Nephron progenitor cell (in vitro differentiated cells): Measurements from ENCODE around the gene NELFB.

Experiments
- DNase-seq: peaks from one replicate; pipeline ENCODE4 v3.0.0; 2021
- H3K27ac Mint-ChIP-seq: 2 replicates; pipeline ENCODE4 v1.8.0; 2021; ENCODE audit warnings: mild to moderate bottlenecking, moderate library complexity, mixed read lengths
- H3K27me3 Mint-ChIP-seq: 2 replicates; pipeline ENCODE4 v1.8.0; 2021; ENCODE audit warnings: mild to moderate bottlenecking, low read depth, mixed read lengths; ENCODE audit not compliant: poor library complexity
- H3K36me3 Mint-ChIP-seq: 2 replicates; pipeline ENCODE4 v1.8.0; 2021; ENCODE audit warnings: low read depth, mixed read lengths
- H3K4me1 Mint-ChIP-seq: 2 replicates; pipeline ENCODE4 v1.8.0; 2021; ENCODE audit warnings: mixed read lengths
- H3K4me3 Mint-ChIP-seq: 2 replicates; pipeline ENCODE4 v1.8.0; 2021; ENCODE audit warnings: mild to moderate bottlenecking, moderate library complexity, mixed read lengths
- H3K9me3 Mint-ChIP-seq: 2 replicates; pipeline ENCODE4 v1.8.0; 2021; ENCODE audit warnings: mild to moderate bottlenecking, moderate library complexity, mixed read lengths
- CTCF ChIP-seq: fragments of 200-600 bp; sonication (generic); IDR thresholded peaks from 2 replicates; pipeline ENCODE4 v1.5.0; 2021; ENCODE audit warnings: antibody characterized with exemption

Gene NELFB

GRCh38 chr9:137305798-137306065, 50.6 kb downstream of the NELFB start:
- Mint-ChIP-seq H3K27me3 (no peaks in the 10 kb centered on the region), H3K4me3 (no peak overlapping the region), H3K9me3 (no peaks in the 10 kb centered on the region), H3K36me3 (no peaks in the 10 kb centered on the region), H3K4me1 (peaks cover 52% of the 10 kb centered on the region), H3K27ac (no peak overlapping the region)
- no peak for DNase-seq
- no peak for TF ChIP-seq CTCF

- H3K9me3 Mint-ChIP-seq: no peaks in the 10 kb centered on the region
- no peak overlapping the region for H3K27ac Mint-ChIP-seq
- H3K4me3 Mint-ChIP-seq: no peak overlapping the region
- no peaks in the 10 kb centered on the region for H3K36me3 Mint-ChIP-seq
- DNase-seq: no peak
- H3K4me1 Mint-ChIP-seq: peaks cover 49% of the 10 kb centered on the region
- no peak for TF ChIP-seq CTCF
- no peaks in the 10 kb centered on the region for H3K27me3 Mint-ChIP-seq
These were observed 51.1 kb downstream of the NELFB start for GRCh38 chr9:137306066-137306849.

- DNase-seq: no peak
- no peak overlapping the region for H3K4me3 Mint-ChIP-seq
- H3K36me3 Mint-ChIP-seq: no peaks in the 10 kb centered on the region
- no peaks in the 10 kb centered on the region for H3K9me3 Mint-ChIP-seq
- H3K4me1 Mint-ChIP-seq: peaks cover 49% of the 10 kb centered on the region
- no peak for TF ChIP-seq CTCF
- no peaks in the 10 kb centered on the region for H3K27me3 Mint-ChIP-seq
- no peak overlapping the region for H3K27ac Mint-ChIP-seq
These were observed 51.7 kb downstream of the NELFB start for GRCh38 chr9:137306850-137307254.

DNA sequence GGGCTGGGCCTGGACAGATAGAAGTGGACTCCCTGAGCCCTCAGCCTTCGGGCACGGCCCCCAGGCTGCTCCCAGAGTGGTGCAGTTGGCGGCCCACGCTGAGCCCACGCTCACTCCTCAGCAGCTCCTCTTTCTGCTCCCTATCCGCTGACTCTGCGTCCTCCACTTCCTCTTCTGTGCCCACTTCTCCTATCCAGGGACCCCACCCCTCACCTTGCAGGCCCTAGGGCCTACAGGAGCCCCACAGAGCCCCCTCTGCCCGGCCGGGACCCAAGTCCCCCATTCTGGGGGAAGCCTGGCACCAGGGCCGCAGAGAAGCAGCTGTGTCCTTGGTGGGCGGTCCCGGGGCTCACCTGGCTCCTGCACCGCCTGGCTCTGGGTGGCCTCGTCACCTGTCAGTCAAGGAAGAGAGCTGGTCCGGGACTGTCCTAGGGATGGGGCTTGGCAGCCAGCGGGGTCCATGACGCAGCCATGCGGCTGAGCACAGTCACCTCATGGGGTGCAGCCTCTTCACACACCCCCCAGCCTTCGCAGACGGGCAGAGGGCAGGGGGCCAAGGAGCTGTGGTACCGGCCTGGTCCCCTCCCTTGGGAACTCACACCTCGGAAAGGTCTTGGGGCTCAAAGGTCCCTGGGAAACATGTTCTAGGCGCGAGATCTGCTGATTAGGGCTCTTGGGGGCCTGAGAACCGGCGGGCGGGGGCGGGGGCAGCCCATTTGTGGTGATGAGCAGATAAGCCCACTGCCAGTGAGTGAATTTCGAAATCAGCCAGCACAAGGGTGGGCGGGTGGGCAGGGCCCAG, 52.3 kb downstream of the NELFB start:
- TF ChIP-seq CTCF: no peak
- H3K9me3 Mint-ChIP-seq: no peaks in the 10 kb centered on the region
- H3K27me3 Mint-ChIP-seq: no peaks in the 10 kb centered on the region
- no peak overlapping the region for H3K4me3 Mint-ChIP-seq
- H3K36me3 Mint-ChIP-seq: no peaks in the 10 kb centered on the region
- H3K27ac Mint-ChIP-seq: no peak overlapping the region
- peaks cover 49% of the 10 kb centered on the region for H3K4me1 Mint-ChIP-seq
- no peak for DNase-seq

GRCh38 chr9:137308057-137308619, 53.0 kb downstream of the NELFB start:
- H3K27me3 Mint-ChIP-seq: no peaks in the 10 kb centered on the region
- DNase-seq: no peak

More at GRCh38 chr9:137308057-137308619, 53.0 kb downstream of the NELFB start:
- Mint-ChIP-seq H3K9me3 (no peaks in the 10 kb centered on the region), H3K4me1 (peaks cover 46% of the 10 kb centered on the region), H3K36me3 (no peaks in the 10 kb centered on the region), H3K4me3 (no peak overlapping the region), H3K27ac (no peak overlapping the region)
- TF ChIP-seq CTCF: no peak
